HG02759 (cell line): ENCODE measurements around the gene PNPLA2.

Experiments
- ATAC-seq: cut with Tn5 transposase; IDR thresholded peaks from one replicate; pipeline ENCODE4 v1.9.1; 2021; ENCODE audit warnings: mild to moderate bottlenecking, moderate library complexity; ENCODE audit not compliant: unreplicated experiment

Gene PNPLA2

GRCh38 chr11:829847-830294, 11.2 kb downstream of the PNPLA2 start:
- no peak for ATAC-seq

GRCh38 chr11:830295-831117, 11.8 kb downstream of the PNPLA2 start:
- ATAC-seq: no peak

GRCh38 chr11:831118-831864, 12.6 kb downstream of the PNPLA2 start:
- ATAC-seq: no peak

GRCh38 chr11:831961-832528, 13.3 kb downstream of the PNPLA2 start:
- no peak for ATAC-seq

- no peak for ATAC-seq
Observed at GRCh38 chr11:832529-833113, 13.9 kb downstream of the PNPLA2 start, which contains the start of gene CD151. CD151 (plus strand) TSS chr11:832952; CDS start chr11:836070, 3,118 bp downstream.

- no peak for ATAC-seq
Observed at GRCh38 chr11:833114-833791, 14.5 kb downstream of the PNPLA2 start.

GRCh38 chr11:833849-834311, 15.2 kb downstream of the PNPLA2 start:
- ATAC-seq: no peak

- ATAC-seq: no peak
Observed at GRCh38 chr11:834371-835316, 15.9 kb downstream of the PNPLA2 start.

GRCh38 chr11:836274-836673, 17.6 kb downstream of the PNPLA2 start:
- no peak for ATAC-seq

GRCh38 chr11:836700-837099, 18.0 kb downstream of the PNPLA2 start:
- ATAC-seq: no peak

GRCh38 chr11:837189-837989, 18.7 kb downstream of the PNPLA2 start:
- ATAC-seq: no peak

GRCh38 chr11:837990-838307, 19.2 kb downstream of the PNPLA2 start:
- no peak for ATAC-seq

- no peak for ATAC-seq
Observed at GRCh38 chr11:838441-839279, 19.9 kb downstream of the PNPLA2 start.

- no peak for ATAC-seq
Observed at GRCh38 chr11:839280-839623, 20.5 kb downstream of the PNPLA2 start.

- ATAC-seq: no peak
Observed at GRCh38 chr11:839875-840617, 21.3 kb downstream of the PNPLA2 start.

GRCh38 chr11:841981-842369, 23.3 kb downstream of the PNPLA2 start:
- ATAC-seq: peak; percentile 22

- ATAC-seq: peak; percentile 67
Observed at GRCh38 chr11:842370-843002, 23.8 kb downstream of the PNPLA2 start, which contains the start of the genes POLR2L and TSPAN4. POLR2L (minus strand) TSS chr11:842529; CDS start chr11:842508, 21 bp downstream. TSPAN4 (plus strand) TSS chr11:842852; CDS start chr11:850305, 7,453 bp downstream.
